Measurements from ENCODE around the gene PHEX.

Gene PHEX

DNA sequence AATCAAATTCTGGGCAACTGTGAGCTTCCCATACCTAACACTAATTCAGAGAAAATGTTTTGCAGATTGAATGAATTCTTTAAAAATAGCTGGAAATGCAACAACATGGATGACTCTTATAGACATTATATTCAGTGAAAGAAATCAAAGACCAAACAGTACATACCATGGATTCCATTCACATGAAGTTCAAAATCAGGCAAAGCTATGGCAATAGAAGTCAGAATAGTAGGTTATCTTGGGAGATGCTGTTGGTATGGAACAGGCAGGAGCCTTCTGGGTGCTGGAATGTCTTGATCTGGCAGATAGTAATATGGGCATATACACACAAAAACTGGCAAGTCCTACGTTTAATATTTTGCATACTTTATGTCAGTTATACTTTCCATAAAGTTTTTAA is 215.0 kb downstream of the PHEX start:
- H3K4me3 ChIP-seq (replicated peaks in 1 of 2; ENCODE audit: low read depth in 2 of 2, low read length in 2 of 2): no peak overlapping the region
- TF ChIP-seq, protein P1, sequence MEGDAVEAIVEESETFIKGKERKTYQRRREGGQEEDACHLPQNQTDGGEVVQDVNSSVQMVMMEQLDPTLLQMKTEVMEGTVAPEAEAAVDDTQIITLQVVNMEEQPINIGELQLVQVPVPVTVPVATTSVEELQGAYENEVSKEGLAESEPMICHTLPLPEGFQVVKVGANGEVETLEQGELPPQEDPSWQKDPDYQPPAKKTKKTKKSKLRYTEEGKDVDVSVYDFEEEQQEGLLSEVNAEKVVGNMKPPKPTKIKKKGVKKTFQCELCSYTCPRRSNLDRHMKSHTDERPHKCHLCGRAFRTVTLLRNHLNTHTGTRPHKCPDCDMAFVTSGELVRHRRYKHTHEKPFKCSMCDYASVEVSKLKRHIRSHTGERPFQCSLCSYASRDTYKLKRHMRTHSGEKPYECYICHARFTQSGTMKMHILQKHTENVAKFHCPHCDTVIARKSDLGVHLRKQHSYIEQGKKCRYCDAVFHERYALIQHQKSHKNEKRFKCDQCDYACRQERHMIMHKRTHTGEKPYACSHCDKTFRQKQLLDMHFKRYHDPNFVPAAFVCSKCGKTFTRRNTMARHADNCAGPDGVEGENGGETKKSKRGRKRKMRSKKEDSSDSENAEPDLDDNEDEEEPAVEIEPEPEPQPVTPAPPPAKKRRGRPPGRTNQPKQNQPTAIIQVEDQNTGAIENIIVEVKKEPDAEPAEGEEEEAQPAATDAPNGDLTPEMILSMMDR (IDR thresholded peaks at IDR 0.05; ENCODE audit: low read depth, low read length): no peak
- peak; percentile 2 to 28 for DNase-seq (ENCODE audit: low read depth in 2 of 2)

DNA sequence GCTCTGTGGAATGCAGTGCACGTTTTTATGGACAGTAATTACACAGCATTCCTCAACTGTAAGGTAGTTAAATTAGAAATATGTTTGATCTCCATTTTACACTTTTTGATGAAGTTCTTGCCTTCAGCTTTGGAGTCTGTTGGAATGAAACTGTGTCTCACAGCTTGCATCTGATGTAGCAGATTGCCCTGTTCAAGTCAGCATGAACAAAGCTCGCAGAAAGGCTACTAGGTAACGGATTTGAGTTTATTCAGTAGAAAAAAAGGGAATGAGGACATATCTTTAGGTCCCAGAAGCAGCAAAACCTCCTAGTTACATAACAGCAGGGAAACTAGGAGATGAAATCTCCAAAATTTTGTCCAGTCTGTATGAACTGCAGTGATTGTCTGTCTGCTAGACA is 216.3 kb downstream of the PHEX start:
- no peak overlapping the region for H3K4me3 ChIP-seq (replicated peaks in 1 of 2; ENCODE audit: low read depth in 2 of 2, low read length in 2 of 2)
- TF ChIP-seq, protein P1 (IDR thresholded peaks at IDR 0.05; ENCODE audit: low read depth, low read length): no peak
- no peak for DNase-seq (ENCODE audit: low read depth in 2 of 2)

DNA sequence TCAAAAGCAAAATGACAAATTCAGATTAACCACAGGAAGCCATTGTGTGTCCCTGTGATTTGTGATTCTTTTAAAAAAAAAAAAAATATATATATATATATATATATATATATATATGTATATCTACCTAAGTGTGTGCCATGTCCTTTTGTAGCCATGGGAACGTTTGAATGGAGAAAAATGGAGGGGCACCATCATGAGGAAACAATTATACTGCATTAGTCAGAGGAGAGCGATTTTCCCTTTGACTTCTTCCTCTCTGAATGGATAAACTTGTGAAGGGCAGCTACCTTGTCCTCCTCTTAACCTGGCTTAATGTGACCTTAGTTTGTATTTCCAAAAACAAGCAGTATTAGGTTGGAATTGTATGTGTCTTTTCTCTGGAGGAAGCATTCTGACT is 217.2 kb downstream of the PHEX start:
- TF ChIP-seq, protein P1 (IDR thresholded peaks at IDR 0.05; ENCODE audit: low read depth, low read length): no peak
- no peak for DNase-seq (ENCODE audit: low read depth in 2 of 2)

DNA sequence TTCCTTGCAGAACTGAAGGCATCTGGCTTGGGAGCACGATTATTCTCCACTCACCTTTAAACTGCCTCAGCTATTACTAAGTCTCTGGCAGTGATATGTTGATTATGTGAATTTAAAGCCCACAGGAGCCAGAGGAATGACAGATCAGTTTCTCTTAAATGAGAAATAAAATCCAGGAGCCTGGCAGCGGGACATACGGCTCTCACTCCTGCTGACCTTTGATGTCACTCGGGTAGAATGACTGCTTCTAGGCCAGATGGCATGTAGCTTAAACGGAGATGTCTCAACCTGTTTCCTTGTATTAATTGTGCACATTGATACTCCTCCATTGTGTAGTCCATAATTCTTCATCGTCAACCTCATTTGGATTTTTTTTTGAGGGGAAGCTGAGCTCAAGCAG is 236.6 kb downstream of the PHEX start:
- DNase-seq (ENCODE audit: low read depth in 2 of 2): no peak
- TF ChIP-seq, protein P1 (IDR thresholded peaks at IDR 0.05; ENCODE audit: low read depth, low read length): no peak
- H3K4me3 ChIP-seq (replicated peaks in 1 of 2; ENCODE audit: low read depth in 2 of 2, low read length in 2 of 2): no peak overlapping the region

More for the DNA sequence above, 217.2 kb downstream of the PHEX start:
- no peak overlapping the region for H3K4me3 ChIP-seq (replicated peaks in 1 of 2; ENCODE audit: low read depth in 2 of 2, low read length in 2 of 2)

DNA sequence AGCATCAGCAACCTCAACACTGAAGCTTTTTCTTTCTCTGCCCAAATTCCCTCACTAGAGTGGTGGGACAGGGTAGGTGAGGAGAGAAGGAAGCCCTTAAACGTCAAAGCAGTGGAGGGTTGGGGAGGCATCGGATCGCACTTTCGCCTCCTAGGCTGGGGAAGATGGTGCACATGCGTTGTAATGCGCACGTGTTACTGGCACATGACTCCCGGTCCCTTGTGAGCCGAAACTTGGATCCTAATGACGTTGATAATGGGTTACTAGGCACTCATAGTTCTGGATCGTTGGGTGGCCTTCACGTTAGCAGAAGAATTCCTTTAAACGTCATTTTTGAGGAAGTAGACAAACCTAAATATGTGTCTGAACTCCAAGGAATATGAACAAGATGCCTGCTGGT is 240.5 kb downstream of the PHEX start, which contains the start of gene CBLL2:
Gene CBLL2 (plus strand): TSS at position 301 of the 400 bp plus-strand sequence. CDS start 79 bp downstream, at position 380.
- TF ChIP-seq, protein P1 (IDR thresholded peaks at IDR 0.05; ENCODE audit: low read depth, low read length): no peak
- DNase-seq (ENCODE audit: low read depth in 2 of 2): no peak
- no peak within 1 kb of the TSS for H3K4me3 ChIP-seq (replicated peaks in 1 of 2; ENCODE audit: low read depth in 2 of 2, low read length in 2 of 2)

DNA sequence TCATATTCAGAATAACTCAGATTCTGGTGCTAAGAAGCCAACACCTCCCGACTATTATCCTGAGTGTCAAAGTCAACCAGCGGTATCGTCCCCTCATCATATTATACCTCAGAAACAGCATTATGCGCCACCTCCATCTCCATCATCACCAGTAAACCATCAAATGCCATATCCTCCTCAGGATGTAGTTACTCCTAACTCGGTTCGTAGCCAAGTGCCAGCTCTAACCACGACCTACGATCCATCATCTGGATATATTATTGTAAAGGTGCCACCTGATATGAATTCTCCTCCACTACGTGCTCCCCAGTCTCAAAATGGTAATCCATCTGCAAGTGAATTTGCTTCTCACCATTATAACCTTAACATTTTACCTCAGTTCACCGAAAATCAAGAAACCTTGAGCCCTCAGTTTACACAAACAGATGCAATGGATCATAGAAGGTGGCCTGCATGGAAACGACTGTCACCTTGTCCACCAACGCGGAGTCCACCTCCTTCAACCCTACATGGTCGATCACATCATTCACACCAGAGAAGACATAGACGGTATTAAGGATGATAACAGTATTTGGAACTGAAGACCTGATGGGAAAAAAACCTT is 241.7 kb downstream of the PHEX start:
- no peak for DNase-seq (ENCODE audit: low read depth in 2 of 2)
- TF ChIP-seq, protein P1 (IDR thresholded peaks at IDR 0.05; ENCODE audit: low read depth, low read length): no peak
- H3K4me3 ChIP-seq (replicated peaks in 1 of 2; ENCODE audit: low read depth in 2 of 2, low read length in 2 of 2): no peak overlapping the region

DNA sequence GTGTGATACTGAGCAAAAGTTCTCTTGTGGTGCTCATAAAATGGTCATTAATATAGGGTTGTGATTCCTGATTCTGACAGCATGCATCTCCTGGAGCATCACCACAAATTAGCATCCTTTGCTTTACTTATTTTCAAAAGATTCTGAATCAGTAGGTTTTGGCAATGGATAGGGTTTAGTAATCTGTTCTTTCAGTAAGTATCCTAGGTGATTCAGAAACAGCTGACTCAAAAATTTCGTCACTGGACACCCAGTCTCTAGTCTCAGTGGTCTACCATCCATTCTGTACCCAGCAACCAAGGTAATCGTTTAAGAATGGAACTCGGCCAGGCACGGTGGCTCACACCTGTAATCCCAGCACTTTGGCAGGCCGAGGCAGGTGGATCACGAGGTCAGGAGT is 244.7 kb downstream of the PHEX start:
- no peak overlapping the region for H3K4me3 ChIP-seq (replicated peaks in 1 of 2; ENCODE audit: low read depth in 2 of 2, low read length in 2 of 2)
- TF ChIP-seq, protein P1 (IDR thresholded peaks at IDR 0.05; ENCODE audit: low read depth, low read length): no peak
- peak in 1 of 2 donors; percentile 60 for DNase-seq (ENCODE audit: low read depth in 2 of 2)
